ENCODE measurements around the gene RFX1.

The RFX1 gene

GRCh38 chr19:13960863-13961784, 45.0 kb downstream of the RFX1 start:
- no peak for DNase-seq

GRCh38 chr19:13959962-13960862, 45.9 kb downstream of the RFX1 start:
- DNase-seq, result peak; percentile 42

GRCh38 chr19:13959141-13959961, 46.8 kb downstream of the RFX1 start:
- no peak for DNase-seq

- DNase-seq, result no peak
Observed at GRCh38 chr19:13958043-13958442, 48.1 kb downstream of the RFX1 start.

GRCh38 chr19:13957051-13957450, 49.1 kb downstream of the RFX1 start:
- DNase-seq, result no peak

- no peak for DNase-seq
Observed at GRCh38 chr19:13956365-13956744, 49.8 kb downstream of the RFX1 start.

- DNase-seq, result no peak
Observed at GRCh38 chr19:13955662-13956364, 50.3 kb downstream of the RFX1 start.

GRCh38 chr19:13954185-13954584, 51.9 kb downstream of the RFX1 start:
- no peak for DNase-seq

GRCh38 chr19:13952931-13953531, 53.1 kb downstream of the RFX1 start:
- DNase-seq, result no peak

GRCh38 chr19:13952154-13952930, 53.8 kb downstream of the RFX1 start, which contains the start of gene DCAF15:
TSS of gene DCAF15 (plus strand) at chr19:13952509. CDS start at chr19:13952513, 4 bp downstream.
- DNase-seq, result peak; percentile 98

GRCh38 chr19:13951799-13952153, 54.3 kb downstream of the RFX1 start:
- DNase-seq, result no peak

- no peak for DNase-seq
Observed at GRCh38 chr19:13951043-13951442, 55.1 kb downstream of the RFX1 start.

- no peak for DNase-seq
Observed at GRCh38 chr19:13946414-13946813, 59.7 kb downstream of the RFX1 start.

GRCh38 chr19:13942023-13942684, 64.0 kb downstream of the RFX1 start:
- DNase-seq, result no peak

GRCh38 chr19:13938301-13939064, 67.6 kb downstream of the RFX1 start, which contains the start of gene PODNL1:
TSS of gene PODNL1 (minus strand) at chr19:13938417. CDS start at chr19:13938181, 236 bp downstream.
- no peak for DNase-seq

- no peak for DNase-seq
Observed at GRCh38 chr19:13937479-13938300, 68.4 kb downstream of the RFX1 start.

- no peak for DNase-seq
Observed at GRCh38 chr19:13935765-13936510, 70.2 kb downstream of the RFX1 start.

GRCh38 chr19:13934785-13935109, 71.4 kb downstream of the RFX1 start:
- no peak for DNase-seq
